ENCODE data around the gene DIO3. TPM values are rescaled to one million over a fixed set of nuclear protein-coding genes. Genes with fewer than 3 reads are reported as not detected.

DIO3 gene
- total and polyA plus RNA-seq, 2 of the 4 experiments (the other 2 are of a cell fraction), result not detected

DNA sequence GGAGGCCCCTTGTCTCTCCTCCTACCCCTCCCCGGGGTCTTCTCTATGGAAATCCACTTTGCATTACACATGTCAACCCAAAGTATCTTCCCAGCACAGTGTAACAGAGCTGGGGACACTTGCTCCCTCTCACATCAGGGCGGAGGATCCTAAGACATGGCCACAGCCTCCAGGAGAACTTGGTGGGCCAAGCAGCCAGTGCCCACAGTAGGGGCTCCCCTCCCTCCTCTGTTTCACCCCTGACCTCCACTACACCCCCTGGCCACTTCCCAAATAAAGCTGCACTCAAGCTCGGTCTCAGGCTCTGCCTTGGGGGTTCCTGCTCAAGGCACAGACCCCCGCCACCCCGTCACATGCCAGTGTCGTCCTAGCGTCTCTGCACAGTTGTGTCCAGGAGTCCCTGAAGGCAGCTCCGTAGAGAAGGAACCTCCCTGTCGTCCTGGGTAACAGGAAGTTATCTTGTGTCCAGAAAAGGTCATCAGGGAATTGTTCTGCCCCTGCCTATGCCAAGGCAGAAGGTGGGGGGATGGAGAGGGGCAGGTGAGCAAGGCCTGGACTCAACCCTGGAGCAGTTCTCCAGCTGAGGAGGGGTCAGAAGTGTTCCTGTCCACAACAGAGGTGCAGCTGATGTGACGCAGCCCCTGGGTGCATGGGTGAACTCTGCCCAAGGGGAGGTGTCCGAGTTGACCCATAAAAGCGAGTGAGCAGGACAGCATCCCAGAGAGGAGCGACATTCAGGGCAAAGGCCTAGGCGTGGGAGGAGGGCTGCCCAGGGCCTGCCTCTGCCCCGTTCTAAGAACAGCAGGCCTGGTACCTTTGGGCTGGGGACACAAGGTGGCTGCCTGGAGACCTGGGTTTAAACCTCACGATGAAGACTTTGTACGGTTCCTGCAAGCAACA is 25.5 kb downstream of the DIO3 start (continued):
- TF ChIP-seq, protein P1, sequence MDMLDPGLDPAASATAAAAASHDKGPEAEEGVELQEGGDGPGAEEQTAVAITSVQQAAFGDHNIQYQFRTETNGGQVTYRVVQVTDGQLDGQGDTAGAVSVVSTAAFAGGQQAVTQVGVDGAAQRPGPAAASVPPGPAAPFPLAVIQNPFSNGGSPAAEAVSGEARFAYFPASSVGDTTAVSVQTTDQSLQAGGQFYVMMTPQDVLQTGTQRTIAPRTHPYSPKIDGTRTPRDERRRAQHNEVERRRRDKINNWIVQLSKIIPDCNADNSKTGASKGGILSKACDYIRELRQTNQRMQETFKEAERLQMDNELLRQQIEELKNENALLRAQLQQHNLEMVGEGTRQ (IDR thresholded peaks at IDR 0.05; ENCODE audit: low read depth, low read length), result no peak

DNA sequence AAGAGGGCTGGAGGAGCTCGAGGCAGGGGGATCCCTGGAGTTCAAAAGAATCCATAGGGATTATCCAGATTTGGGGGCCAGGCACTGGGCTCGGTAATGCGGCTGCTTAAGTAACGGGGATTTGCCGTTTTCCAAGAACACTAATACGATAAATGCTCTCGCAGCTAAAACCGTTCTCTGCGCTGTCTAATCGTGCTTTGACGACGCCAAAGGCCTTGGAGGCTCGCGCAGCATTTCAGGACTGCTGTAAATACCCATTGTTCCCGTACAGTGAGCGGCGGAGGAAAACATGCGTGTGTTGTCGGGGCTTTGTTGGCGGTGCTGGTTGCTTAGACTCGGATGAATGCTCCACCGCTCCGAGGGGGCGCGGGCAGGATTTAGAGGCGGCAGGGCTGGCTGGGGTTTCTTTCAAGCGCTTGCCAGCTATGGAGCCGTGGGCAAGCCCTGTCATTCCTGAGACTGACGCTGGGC is 26.2 kb downstream of the DIO3 start:
- 85% methylated on average over 26 of the region's 29 CpGs; no CpG with 5 or more reads in 1 of the 2 experiments for WGBS, 2 experiments (ENCODE audit: extremely low coverage in 2 of 2, insufficient read length in 1 of 2)
- Histone ChIP-seq H3K4me1 (ENCODE audit: control insufficient read depth, insufficient read depth, low read length) (no peaks in the 10 kb centered on the region), H3K36me3 (ENCODE audit: control insufficient read depth, insufficient read depth, low read length) (no peaks in the 10 kb centered on the region), H3K4me2 (ENCODE audit: low read depth, low read length) (no peak overlapping the region), H2AK5ac (ENCODE audit: low read depth, low read length) (no peak overlapping the region), H2AFZ (replicated peaks; ENCODE audit: low read length, poor library complexity) (no peak overlapping the region), H3K4me3 (ENCODE audit: insufficient read depth, low read depth, low read length) (no peak overlapping the region), H3K9ac (ENCODE audit: low read depth, low read length) (no peak overlapping the region), H2BK15ac (ENCODE audit: low read depth, low read length) (no peak overlapping the region), H4K20me1 (ENCODE audit: insufficient read depth, low read length) (no peaks in the 10 kb centered on the region), H4K8ac (ENCODE audit: low read depth in 2 of 2, low read length in 2 of 2) (no peak overlapping the region), H2BK5ac (ENCODE audit: low read depth, low read length, poor library complexity, severe bottlenecking) (no peak overlapping the region), H3K27ac (ENCODE audit: insufficient read depth, low read length) (no peak overlapping the region), H2BK120ac (ENCODE audit: low read depth, low read length) (no peak overlapping the region), H3K79me1 (ENCODE audit: low read depth in 1 of 2, low read length in 2 of 2) (no peaks in the 10 kb centered on the region), H4K5ac (ENCODE audit: low read depth, low read length) (no peak overlapping the region), H3K27me3 (ENCODE audit: control insufficient read depth, insufficient read depth, low read length) (peaks cover 17% of the 10 kb centered on the region), H3K14ac (replicated peaks; ENCODE audit: low read depth, low read length) (no peak overlapping the region), H3K23ac (ENCODE audit: low read depth, low read length) (no peak overlapping the region), H3K56ac (ENCODE audit: extremely low read depth, insufficient read depth, low read length) (no peak overlapping the region), H3K9me3 (ENCODE audit: control insufficient read depth, insufficient read depth, low read length) (no peaks in the 10 kb centered on the region; the same call in 1 of the 2 replicates), H3K4ac (ENCODE audit: low read depth, low read length) (no peak overlapping the region), H2BK20ac (ENCODE audit: low read depth, low read length) (no peak overlapping the region), H2AK9ac (replicated peaks; ENCODE audit: low read depth, low read length, poor library complexity) (no peak overlapping the region), H3K9me1 (ENCODE audit: insufficient read depth, low read length) (no peaks in the 10 kb centered on the region), H4K91ac (ENCODE audit: insufficient read depth, low read depth, low read length) (no peak overlapping the region), H3K18ac (ENCODE audit: low read depth, low read length) (no peak overlapping the region)
- BruUV-seq (replicated peaks), result no TSS peak
- POLR2A ChIA-PET (ENCODE audit: unreplicated experiment), result no interaction called here
- DNase-seq (no peak), ATAC-seq (ENCODE audit: low read depth) (no peak)
- in situ Hi-C loops (cut with MboI; ENCODE audit: low sequenced_read_pairs) (no loop called here), intact Hi-C loops (cut with micrococcal nuclease) (no loop called here), dilution Hi-C loops (cut with HindIII; ENCODE audit: low sequenced_read_pairs, unreplicated experiment) (no loop called here)
- TF ChIP-seq, protein P2, sequence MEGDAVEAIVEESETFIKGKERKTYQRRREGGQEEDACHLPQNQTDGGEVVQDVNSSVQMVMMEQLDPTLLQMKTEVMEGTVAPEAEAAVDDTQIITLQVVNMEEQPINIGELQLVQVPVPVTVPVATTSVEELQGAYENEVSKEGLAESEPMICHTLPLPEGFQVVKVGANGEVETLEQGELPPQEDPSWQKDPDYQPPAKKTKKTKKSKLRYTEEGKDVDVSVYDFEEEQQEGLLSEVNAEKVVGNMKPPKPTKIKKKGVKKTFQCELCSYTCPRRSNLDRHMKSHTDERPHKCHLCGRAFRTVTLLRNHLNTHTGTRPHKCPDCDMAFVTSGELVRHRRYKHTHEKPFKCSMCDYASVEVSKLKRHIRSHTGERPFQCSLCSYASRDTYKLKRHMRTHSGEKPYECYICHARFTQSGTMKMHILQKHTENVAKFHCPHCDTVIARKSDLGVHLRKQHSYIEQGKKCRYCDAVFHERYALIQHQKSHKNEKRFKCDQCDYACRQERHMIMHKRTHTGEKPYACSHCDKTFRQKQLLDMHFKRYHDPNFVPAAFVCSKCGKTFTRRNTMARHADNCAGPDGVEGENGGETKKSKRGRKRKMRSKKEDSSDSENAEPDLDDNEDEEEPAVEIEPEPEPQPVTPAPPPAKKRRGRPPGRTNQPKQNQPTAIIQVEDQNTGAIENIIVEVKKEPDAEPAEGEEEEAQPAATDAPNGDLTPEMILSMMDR (conservative IDR thresholded peaks at IDR 0.05; ENCODE audit: low read depth, low read length), result no peak
- TF ChIP-seq BHLHE40 (IDR thresholded peaks at IDR 0.05; ENCODE audit: low read depth, low read length), result no peak
- CTCF ChIA-PET, result no interaction called here

All from IMR-90 (cell line).